GM12873 (cell line): ENCODE data around the gene SRSF4.

Experiments used
- TF ChIP-seq, protein P1 (sequence below): IDR thresholded peaks from 2 replicates; pipeline ENCODE4 v1.5.1; 2012; ENCODE audit warnings: low read depth, mild to moderate bottlenecking, moderate library complexity, low read length, control low read depth; ENCODE audit not compliant: insufficient read depth; ENCODE audit errors: missing control alignments

SRSF4 gene

DNA sequence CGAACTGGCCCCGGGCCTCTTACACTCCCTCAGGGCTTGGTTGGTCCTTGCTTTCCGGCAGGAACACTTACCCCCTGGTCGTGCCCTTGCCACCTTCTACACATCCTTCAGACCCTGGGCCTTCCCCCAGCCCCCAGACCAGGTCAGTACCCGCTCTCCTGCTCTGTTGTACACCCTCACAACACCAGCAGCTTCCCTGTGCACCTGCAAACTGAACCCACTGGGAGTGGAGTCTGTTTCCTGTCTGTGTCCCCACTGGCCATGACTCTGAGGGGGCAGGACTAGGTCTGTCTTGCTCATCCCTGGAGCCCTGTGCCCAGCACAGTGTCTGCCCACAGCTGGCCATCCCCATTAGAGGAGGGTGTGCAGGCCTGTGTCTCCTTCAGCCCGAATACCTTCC, 55.9 kb downstream of the SRSF4 start:
- TF ChIP-seq, protein P1, sequence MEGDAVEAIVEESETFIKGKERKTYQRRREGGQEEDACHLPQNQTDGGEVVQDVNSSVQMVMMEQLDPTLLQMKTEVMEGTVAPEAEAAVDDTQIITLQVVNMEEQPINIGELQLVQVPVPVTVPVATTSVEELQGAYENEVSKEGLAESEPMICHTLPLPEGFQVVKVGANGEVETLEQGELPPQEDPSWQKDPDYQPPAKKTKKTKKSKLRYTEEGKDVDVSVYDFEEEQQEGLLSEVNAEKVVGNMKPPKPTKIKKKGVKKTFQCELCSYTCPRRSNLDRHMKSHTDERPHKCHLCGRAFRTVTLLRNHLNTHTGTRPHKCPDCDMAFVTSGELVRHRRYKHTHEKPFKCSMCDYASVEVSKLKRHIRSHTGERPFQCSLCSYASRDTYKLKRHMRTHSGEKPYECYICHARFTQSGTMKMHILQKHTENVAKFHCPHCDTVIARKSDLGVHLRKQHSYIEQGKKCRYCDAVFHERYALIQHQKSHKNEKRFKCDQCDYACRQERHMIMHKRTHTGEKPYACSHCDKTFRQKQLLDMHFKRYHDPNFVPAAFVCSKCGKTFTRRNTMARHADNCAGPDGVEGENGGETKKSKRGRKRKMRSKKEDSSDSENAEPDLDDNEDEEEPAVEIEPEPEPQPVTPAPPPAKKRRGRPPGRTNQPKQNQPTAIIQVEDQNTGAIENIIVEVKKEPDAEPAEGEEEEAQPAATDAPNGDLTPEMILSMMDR = no peak

DNA sequence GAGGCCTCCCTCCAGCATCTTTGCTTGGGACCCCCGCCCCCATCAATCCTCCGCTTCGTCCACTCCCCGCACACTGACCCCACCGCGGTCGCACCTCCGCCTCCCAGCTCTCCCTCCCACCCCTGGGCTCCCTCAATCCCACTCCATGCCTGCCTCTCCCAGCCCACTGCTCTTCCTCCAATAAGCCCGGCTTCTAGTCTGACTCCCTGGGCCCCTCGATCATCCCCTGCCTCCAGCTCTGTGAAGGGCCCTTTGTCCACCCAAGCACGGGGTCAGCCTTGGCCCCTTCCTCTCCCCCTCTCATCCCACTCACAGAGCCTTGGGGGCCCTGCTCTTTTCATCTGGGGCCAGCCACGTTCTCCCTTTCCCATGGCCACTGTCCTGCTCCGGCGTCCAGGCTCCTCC, 56.5 kb downstream of the SRSF4 start:
- TF ChIP-seq, protein P1 = no peak

DNA sequence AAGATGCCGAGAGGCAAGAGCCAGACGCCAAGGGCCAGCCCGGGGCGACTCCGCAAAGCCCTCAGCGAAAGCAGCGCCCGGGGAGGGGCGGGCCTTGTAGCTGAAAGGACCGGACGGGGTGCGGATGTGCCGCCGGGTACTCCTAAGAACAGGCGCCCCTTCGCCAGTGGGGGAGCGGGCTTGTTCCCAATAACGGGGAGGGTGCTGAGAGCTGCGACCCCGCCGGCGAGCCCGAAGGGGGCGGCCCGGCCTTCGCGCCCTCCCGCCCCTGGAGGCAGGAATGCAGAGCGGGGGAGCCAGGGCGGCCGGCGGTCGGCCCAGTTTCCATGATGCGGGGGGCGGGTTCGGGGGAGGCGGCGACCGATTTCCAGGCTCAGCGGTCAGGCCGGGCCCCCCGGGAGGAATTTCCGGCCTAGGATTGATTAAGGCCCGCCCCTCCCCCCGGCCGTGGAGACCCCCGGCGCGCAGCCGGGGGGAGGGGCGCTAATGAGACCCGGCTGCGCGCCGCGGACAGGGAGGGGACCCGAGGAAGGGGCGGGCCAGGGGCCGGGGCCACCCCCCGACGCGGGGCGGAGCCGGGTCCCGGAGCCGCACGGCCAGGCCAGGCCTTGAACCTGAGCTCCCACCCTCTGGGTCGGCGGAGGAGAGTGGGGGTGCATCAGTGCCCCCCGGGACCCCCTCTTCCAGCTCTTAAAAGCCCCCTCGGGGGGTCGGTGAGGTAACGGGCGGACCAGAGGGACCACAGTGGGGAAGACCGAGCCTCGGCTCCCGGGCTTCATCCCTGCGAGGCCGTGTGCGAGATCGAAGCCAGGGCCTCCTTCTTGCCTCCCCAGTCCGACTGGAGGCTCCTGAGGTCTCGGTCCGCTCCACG, 57.1 kb downstream of the SRSF4 start:
- TF ChIP-seq, protein P1 = peak; percentile 8

DNA sequence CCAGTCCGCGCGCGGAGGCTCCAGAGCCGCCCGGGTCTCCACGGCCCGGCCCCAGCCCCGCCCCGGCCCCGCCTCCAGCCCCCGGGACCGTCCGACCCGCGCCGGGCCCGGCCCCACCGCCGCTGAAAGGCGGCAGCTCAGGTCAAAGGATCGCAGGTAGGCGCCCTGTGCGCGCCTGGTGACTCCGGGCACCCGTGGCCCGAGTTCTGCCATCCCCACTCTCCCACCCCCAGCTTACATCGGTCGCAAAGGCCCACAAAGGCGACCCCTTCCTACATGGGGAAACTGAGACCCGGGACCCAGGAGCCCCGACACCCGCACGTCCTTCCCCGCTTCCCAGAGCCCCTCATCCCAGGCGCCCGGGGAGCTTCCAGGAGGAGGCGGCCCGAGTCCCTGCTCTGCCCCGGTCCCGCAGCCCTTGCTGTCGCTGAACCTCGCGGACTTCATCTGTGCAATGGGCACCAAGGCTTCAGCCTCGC, 57.8 kb downstream of the SRSF4 start, which contains the start of gene TMEM200B:
TMEM200B (minus strand) TSS at position 17 of the 479 bp plus-strand sequence. CDS start 2,075 bp downstream, outside the sequence.
- TF ChIP-seq, protein P1 = no peak

DNA sequence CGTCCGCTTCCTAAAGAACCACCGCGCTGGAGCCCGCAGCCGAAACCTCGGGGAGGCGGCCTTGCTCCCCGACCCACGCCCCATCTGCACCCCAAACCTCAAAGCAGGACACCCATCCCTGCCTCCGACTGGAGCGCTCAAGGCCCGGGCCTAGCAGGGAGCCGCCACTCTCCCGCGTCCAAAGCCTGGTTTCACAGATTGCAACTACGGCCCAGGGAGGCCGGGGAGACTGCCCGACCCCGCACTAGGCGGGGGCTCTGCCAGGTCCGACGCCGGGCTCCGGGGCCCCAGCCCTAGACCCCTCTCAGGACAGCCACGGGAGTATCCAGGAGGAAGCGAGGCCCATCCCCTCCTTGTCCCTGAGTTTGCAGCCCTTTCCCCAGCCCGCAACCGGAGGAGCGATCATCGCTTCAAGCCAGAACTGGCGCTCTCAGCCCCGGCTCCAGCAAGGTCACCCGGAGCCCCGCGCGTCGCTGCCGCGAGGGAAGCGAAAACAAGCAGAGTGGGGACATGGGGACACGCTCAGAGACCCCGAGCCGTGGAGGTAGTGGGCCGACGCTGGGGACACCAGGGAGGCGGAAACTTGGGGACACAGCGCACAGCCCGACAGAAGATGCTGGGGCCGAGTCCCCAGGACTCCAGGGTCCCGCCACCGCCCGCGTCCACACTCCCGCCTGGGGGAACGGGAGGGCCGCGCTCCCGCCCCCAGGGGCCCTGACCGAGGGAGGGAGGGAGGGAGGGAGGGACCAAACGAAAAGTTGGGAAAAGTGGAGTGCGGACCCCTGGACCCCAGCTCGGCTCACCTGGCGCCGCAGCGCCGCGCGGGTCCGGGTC, 58.4 kb downstream of the SRSF4 start:
- TF ChIP-seq, protein P1 = no peak

DNA sequence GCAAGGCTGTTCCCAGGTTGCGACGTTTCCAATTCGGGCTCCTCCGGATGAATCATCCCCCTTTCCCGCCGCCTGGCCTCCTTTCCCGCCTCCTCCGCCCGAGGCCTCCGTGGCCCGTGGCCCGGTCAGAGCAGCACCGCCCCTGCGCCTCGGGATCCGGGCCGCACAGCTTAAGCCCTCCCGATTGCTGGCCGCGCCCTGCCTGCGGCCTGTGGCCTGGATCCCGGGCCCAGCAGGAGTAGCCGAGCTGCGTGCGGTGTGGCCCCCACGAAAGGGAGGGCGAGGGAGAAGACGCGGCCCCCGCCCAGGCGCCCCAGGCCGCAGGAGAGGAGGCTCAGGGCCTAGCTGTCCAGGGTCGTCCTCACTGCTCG, 59.0 kb downstream of the SRSF4 start:
- TF ChIP-seq, protein P1 = no peak
